Caki2 (cell line): Measurements from ENCODE around the gene CREB3L1. TPM values are rescaled to one million over a fixed set of nuclear protein-coding genes. Genes with fewer than 3 reads are reported as not detected.
A peak's percentile ranks its signal among the peaks of the same experiment; 100 is the strongest.

Experiments used
- DNase-seq: peaks from one replicate; pipeline ENCODE4 v3.0.0-alpha.2; 2015; ENCODE audit warnings: low read depth
- in situ Hi-C: cut with HindIII; loops from 2 replicates; pipeline ENCODE4 v1.10.0; 2016; ENCODE audit warnings: low sequenced_read_pairs, low pct_unique_long_range_greater_than_20kb, mixed read lengths
- total RNA-seq: library from RNA; depleted of rRNA; stranded (reverse); fragments of >200 nt; shearing (Covaris generic); gene quantifications from 2 replicates; pipeline ENCODE4 v1.2.3, GENCODE V29; 2014; ENCODE audit warnings: low replicate concordance; rRNA removed

The CREB3L1 gene
- not detected in 2 replicates for total RNA-seq

DNA sequence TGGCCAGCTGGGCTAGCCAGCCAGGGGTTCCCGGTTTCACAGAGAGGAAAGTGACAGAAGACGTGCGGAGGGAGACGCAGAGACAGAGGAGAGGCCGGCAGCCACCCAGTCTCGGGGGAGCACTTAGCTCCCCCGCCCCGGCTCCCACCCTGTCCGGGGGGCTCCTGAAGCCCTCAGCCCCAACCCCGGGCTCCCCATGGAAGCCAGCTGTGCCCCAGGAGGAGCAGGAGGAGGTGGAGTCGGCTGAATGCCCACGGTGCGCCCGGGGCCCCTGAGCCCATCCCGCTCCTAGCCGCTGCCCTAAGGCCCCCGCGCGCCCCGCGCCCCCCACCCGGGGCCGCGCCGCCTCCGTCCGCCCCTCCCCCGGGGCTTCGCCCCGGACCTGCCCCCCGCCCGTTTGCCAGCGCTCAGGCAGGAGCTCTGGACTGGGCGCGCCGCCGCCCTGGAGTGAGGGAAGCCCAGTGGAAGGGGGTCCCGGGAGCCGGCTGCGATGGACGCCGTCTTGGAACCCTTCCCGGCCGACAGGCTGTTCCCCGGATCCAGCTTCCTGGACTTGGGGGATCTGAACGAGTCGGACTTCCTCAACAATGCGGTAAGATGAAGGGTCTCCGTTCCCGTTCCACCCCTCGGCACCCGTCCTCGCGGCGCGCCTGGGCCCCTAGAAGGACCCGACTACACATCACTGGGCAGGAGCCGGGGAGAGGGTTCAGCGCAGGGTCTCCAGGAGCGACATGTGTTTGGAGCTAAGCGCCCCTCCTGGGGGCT, at the start of gene CREB3L1:
Gene CREB3L1, plus strand, starts transcription at position 41 of the 765 bp plus-strand sequence. Its CDS starts 450 bp downstream, at position 491.
- in situ Hi-C loops = no loop called here
- DNase-seq = no peak

DNA sequence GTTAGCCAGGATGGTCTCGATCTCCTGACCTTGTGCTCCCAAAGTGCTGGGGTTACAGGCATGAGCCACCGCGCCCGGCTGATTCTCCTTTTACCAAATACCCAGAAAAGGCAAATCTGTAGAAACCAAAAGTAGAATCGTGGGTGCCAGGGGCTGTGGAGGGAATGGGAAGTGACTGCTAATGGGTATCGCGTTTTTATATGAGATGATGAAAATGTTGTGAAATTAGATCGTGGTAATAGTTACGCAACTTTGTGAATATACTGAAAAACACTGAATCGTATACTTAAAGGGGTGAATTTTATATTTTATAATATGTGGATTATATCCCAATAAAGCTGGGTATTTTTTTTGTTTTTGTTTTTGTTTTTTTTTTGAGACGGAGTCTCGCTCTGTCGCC, 48.2 kb upstream of the CREB3L1 start:
- in situ Hi-C loops = no loop called here
- no peak for DNase-seq

DNA sequence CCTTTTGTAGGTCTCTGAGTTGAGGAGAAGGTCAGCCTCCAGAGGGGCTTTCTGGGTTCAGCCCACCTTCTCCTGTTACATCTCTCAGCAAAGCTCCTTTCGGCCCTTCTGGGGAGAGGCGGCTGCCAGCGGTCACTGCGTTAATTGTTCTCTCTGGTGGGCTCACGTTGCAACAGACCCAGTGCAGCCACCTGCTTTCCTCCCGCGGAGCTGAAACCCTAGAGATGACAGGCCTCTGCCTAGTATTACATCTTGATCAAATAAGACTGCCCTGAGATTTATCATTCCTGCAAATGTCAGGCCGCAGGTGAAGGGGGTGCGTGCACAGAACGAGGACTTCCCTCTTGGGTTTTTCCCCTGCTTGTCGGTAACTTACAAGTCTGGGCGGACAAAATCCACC, 43.2 kb upstream of the CREB3L1 start:
- DNase-seq = no peak
- in situ Hi-C loops = no loop called here

DNA sequence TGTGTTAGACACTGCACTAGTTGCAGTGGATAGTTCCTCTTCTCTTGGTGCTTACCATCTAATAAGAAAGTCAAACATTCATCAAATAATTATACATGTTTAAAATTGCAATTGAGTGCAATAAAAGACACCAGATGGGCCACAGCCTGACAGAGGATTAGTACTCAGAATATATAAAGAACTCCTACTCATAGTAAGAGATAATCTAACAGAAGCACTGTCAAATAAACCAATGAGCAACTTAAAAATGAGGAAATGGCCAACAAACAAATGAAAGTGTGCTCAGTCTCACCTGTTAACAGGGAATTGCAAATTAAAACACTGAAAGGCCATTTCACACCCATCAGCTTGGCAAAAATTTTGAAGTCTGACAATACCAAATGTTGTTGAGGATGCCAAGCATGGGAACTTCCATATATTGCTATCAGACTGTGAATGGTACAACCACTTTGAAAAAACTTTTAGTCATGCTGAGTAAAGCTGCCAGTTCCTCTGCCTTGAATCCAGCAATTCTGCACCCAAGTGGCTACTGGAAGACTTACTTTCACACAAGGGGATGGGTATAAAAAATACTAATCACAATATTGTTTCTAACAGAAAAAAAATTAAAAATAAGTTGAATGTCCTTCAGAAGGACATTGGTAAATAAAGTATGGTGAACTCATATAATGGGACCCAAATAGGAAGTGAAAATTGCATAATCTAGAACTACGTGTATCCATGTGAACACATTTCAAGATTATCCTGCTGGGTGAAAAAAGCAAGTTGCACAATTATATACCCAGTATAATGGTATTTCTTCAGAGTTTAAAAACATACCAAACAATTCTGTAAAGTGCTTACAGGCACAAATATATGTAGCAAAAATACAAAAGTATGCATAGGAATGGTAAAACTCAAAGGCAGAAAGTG, 41.4 kb upstream of the CREB3L1 start:
- in situ Hi-C loops = no loop called here
- DNase-seq = no peak

GRCh38 chr11:46236918-46237247, 40.6 kb upstream of the CREB3L1 start:
- no peak for DNase-seq
- in situ Hi-C loops = no loop called here

DNA sequence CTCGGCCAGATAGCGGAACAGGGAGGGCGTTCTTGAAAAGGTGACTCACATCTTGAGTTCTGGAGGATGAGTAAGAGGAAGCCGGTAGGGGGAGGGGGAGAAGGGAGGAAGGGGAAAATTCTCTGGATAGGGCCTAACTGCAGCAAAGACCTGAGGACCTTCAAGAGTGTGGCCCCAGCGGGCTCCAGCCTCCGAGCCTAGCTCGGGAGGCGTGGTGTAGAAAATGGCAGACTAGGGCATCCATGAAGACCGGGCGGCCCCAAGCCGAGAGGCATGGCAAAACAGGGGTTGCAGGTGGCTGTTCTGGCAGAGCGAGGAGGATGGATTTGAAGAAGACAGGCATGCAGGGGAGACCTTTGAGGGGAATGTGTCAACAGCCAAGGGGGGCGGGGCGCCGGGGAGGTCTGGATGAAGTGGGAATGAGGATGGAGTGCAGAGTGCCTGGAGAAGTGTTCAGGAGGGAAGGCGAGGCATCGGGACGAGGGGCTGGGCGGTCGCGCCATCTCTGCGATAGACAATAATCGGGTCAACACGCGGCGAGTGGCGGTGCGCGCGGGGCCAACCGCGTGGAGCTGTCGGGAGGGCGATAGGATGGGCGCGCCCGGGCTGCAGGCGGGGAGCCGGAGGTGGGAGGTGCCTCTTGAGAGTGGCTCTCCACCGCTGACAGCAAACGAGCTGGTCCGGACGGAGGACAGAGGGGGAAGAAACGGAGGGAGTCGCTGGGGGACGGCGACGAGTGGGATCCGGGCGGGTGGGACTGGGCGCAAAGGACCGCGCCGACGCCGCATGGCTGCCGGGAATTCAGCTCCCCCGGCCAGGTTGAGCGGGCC, 40.0 kb upstream of the CREB3L1 start:
- in situ Hi-C loops = no loop called here
- peak; percentile 87 for DNase-seq

DNA sequence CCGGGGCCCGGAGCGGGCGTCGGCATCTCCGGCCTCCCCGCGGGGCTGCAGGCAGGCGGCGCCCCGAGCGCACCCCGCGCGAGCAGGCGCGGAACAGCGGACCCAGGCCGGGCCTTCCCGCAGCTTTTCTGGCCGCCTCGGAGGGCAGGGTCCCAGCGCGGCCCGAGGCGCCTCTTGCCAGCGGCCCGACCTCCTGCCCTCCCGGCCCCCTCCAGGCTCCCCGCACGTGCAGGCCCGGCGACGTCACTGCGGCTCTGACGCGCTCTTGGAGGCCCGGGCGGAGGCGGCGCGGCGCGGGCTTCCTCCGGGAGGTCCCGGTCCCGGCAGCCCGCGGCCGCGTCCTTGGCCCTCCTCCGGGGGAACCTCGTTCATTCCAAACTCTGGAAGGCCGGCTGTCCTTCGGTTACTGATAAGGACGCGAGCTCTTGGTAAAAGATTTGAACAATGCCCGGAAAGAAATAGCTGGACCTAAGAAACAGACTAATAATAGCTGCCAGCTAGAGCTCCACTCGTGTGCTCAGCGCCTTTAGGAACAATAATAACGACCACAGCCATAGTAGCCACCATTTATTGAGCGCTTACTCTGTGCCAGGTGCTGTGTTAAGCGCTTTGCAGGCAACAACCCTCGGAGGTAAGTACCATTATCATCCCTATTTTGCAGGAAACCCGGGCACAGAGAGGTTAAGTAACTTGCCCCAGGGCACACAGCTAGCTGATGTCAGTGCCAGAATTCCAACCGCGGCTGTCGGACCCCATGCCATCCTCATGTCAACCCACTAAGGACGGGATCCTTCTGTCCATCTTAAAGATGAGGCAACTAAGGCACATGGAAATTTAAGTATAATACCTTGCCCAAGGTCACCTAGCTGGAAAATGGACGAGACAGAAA, 39.1 kb upstream of the CREB3L1 start:
- in situ Hi-C loops = no loop called here
- DNase-seq = peak; percentile 61

DNA sequence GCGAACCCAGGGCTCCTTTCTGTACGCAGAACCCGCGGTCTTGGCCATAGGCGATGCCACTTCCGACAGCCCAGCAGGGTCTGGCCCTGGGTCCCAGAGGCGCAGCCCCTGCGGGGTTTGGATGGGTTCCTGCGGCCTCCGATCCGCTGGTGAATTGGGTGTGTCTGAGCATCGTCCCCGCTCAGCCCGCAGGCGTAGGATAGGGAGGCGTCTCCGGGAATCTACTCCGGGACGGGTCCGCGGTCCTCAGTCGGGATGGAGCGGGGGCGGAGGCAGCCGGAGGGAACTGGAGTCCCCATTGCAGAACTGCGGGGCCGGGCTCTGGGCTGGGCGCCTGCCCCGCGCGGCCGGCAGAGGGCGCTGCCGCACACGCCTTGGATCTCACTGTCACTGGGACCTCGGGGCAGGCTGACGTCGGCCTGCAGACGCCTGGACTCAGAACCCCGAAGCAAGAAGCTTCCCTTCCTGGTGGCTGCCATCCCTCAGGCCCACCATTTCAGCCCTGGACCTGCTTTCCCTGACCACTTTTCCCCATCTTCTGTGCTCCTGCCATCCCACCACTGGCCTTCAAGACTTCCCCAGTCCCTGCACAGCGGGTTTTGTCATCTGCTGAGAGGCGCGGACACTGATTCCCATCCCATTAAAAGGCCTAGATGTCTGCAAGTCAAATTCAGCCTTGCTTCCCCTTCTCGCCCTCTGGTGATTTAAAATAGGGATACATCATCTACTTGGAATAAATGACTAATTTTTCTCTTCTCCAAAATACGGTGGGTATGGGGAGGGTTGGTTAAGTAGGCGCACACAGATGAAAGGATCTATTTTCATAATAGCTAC, 38.3 kb upstream of the CREB3L1 start:
- peak; percentile 76 for DNase-seq

GRCh38 chr11:46239801-46240061, 37.7 kb upstream of the CREB3L1 start:
- in situ Hi-C loops = no loop called here
- DNase-seq = peak; percentile 10

More for the DNA sequence above, 38.3 kb upstream of the CREB3L1 start:
- in situ Hi-C loops = no loop called here

DNA sequence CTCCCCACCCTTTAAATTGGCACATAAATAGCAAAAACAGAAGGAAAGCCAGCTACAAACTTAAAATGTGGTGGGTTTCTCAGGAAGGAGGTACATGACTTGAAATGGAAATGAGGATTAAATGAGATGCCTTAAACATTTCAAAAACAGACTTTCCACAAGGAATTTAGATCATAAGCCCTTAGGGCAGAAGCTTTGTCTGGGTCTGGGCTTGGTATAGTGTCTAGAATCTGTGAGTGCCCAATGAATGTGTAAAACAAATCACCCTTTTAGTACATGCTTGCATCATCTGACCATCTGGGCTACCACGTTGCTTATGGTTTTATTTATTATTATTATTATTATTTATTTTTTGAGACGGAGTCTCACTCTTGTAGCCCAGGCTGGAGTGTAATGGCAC, 37.1 kb upstream of the CREB3L1 start:
- in situ Hi-C loops = no loop called here
- no peak for DNase-seq

GRCh38 chr11:46240861-46241260, 36.6 kb upstream of the CREB3L1 start:
- no peak for DNase-seq
- in situ Hi-C loops = no loop called here

- in situ Hi-C loops = no loop called here
- DNase-seq = no peak
Observed at GRCh38 chr11:46242041-46242951, 35.2 kb upstream of the CREB3L1 start.

- in situ Hi-C loops = no loop called here
Observed at GRCh38 chr11:46242952-46243795, 34.3 kb upstream of the CREB3L1 start.

DNA sequence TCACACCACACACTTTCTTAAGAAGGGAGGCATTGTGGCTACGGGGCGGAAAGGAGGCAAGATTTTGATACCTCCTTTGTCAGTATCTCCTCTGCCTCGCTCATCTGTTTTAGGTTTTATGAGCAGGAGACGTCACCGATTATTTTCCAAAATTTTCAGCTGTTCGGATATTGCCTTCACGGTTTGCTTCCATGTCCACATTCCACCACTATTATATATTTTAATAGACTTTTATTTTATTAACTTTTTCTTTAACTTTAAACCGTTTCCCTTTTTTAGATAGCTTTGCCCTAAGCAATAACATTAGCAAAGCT, 33.7 kb upstream of the CREB3L1 start:
- no peak for DNase-seq
- in situ Hi-C loops = no loop called here

More at GRCh38 chr11:46242952-46243795, 34.3 kb upstream of the CREB3L1 start:
- DNase-seq = peak; percentile 87

DNA sequence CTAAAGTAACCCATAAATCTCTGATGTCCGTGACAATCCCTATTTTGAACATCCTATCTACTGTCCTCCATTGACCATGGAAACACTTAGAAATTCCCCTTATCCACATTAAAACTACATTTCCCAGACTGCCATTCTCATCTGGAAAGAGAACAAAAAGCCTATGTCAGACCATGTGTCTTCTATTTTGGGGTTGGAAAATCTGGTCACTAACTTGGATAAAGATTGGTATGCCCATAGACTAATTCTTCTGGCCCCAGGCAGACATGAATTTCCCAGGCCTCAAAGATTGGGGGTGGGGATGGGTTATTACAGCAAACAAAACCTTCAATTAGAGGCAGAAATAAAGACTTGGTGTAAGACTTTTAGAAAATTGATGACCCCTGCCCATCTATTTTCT, 30.9 kb upstream of the CREB3L1 start:
- in situ Hi-C loops = no loop called here
- no peak for DNase-seq
